GM10248 (cell line): ENCODE results near the gene CLEC20A.

ENCODE experiments used
- CTCF ChIA-PET: fragments of 300-600 bp; sonication (Branson Sonifier 250); formaldehyde crosslinking; extraction: SDS; loops from one replicate; lab custom pipeline; 2021; ENCODE audit warnings: antibody characterized with exemption; lab: Yijun Ruan, JAX
- POLR2A ChIA-PET: fragments of 350-650 bp; sonication (Branson Sonifier 250); formaldehyde crosslinking; extraction: SDS; loops from one replicate; lab custom pipeline; 2020; ENCODE audit warnings: antibody characterized with exemption; lab: Yijun Ruan, JAX
- DNase-seq: peaks from one replicate; pipeline ENCODE4 v3.0.0; 2012; ENCODE audit errors: extremely low spot score
- TF ChIP-seq, protein P1 (sequence below): IDR thresholded peaks from 2 replicates; pipeline ENCODE4 v1.5.1; 2012; ENCODE audit warnings: mild to moderate bottlenecking, low read depth; ENCODE audit errors: extremely low read depth, missing control alignments, control extremely low read depth

Gene CLEC20A

DNA sequence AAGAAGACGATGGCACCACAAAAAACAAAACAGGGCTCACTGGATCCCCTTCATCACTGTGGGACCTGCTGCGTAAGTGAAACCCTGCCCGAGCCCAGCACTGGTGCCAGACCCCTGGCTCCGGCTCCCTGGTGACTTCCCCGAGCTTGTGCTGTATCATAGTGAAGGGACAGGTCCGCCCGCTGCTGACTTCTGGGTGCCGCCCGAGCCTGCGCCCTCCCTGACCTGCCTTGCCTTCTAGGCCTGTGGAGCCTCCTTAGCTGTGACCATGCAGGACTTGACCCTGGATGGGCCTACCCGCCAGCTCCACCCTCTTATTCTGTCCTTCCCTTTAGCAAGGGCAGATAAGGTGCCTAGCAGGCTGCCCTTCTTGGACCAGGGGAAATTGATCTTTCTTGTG lies 24.0 kb upstream of the CLEC20A start:
- ChIA-PET CTCF (interaction anchor here (1.0 to 1.9 kb wide), 3 partner anchors 12 to 232 kb away, joined by 3 to 7 read pairs (median 4); no protein-coding TSS in a partner anchor), POLR2A (no interaction called here)
- DNase-seq = no peak
- TF ChIP-seq, protein P1, sequence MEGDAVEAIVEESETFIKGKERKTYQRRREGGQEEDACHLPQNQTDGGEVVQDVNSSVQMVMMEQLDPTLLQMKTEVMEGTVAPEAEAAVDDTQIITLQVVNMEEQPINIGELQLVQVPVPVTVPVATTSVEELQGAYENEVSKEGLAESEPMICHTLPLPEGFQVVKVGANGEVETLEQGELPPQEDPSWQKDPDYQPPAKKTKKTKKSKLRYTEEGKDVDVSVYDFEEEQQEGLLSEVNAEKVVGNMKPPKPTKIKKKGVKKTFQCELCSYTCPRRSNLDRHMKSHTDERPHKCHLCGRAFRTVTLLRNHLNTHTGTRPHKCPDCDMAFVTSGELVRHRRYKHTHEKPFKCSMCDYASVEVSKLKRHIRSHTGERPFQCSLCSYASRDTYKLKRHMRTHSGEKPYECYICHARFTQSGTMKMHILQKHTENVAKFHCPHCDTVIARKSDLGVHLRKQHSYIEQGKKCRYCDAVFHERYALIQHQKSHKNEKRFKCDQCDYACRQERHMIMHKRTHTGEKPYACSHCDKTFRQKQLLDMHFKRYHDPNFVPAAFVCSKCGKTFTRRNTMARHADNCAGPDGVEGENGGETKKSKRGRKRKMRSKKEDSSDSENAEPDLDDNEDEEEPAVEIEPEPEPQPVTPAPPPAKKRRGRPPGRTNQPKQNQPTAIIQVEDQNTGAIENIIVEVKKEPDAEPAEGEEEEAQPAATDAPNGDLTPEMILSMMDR = no peak

DNA sequence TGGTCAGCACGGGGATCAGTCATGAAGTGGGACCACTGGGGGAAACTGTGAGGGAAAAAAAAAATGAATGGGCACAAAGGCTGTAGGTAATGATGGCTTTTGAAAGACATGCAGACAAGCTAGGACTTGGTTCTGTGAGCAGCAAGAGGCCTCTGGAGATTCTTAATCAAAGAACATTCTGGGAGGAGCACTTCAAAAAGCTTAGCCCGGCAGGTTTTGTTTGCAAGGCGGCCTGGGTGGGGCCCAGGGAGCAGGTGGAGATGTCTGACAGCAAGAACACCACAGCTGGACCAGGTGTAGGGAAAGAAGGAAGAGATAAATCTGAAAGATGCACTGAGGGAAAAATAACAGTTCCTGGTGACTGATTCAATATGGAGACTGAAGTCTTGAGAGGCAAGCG lies 22.1 kb upstream of the CLEC20A start:
- CTCF ChIA-PET = interaction anchor here (1.0 to 1.8 kb wide), 2 partner anchors 10 to 17 kb away, joined by 3 to 4 read pairs; no protein-coding TSS in a partner anchor
- POLR2A ChIA-PET = no interaction called here
- DNase-seq = no peak
- TF ChIP-seq, protein P1 = no peak

DNA sequence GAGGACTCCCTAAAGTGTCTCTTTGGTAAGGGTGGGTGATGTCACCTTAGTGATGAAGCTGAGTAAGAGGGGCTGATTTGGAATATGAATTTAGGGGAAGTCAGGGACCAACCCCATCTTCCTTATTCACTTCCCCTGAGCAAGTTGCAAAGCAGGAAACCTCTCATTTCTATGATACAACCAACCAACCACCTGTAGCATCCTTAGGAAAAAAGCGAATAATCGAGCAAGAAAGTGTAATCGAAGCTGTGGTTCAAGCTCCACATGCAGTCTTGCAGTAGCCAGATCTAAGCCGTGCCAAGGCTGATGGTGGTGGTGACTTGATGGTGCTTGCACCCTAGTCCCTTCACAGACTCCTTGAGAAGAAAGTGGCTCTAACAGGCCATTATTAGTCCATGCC lies 19.3 kb upstream of the CLEC20A start:
- no peak for DNase-seq
- CTCF ChIA-PET = interaction anchor here (1.0 to 1.5 kb wide), 4 partner anchors 11 to 205 kb away, joined by 3 to 7 read pairs (median 4); no protein-coding TSS in a partner anchor
- POLR2A ChIA-PET = no interaction called here
- TF ChIP-seq, protein P1 = no peak

DNA sequence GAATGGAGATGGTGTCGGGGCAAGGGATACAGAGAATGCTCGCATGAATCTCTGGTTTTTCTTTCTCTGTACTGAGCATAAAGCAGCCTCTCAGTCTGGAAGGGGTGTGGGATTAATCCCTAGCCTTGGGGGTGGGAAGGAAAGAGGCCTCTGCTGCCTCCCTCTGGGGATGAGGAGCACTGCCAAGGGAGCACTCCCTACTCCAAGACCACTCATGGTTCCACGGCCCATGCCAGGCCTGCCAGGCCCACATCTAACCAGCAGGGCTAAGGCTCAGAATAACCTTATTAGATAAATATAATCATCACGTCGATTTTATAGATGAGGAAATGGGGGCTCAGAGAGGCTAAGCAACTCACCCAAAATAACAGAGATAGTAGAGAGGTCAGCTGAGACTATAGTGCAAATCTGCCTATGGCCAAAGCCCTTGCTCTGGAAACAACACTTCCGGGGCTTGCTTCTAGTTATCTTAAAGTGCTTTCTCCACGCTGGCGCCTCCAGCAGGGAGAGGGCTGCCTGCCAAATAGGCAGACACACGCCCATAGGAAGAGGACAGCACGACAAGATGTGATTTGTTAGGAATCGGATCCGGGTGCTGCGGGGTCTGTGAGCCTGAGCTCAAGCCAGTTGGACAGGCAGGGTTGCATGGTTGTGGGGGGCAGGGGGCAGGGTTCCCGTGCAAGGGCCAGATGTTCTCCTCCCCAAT lies 16.7 kb upstream of the CLEC20A start:
- DNase-seq = no peak
- POLR2A ChIA-PET = no interaction called here
- TF ChIP-seq, protein P1 = peak; percentile 2
- CTCF ChIA-PET = interaction anchor here (1.3 to 5.3 kb wide), 2 partner anchors 12 to 19 kb away, joined by 3 to 27 read pairs; no protein-coding TSS in a partner anchor

DNA sequence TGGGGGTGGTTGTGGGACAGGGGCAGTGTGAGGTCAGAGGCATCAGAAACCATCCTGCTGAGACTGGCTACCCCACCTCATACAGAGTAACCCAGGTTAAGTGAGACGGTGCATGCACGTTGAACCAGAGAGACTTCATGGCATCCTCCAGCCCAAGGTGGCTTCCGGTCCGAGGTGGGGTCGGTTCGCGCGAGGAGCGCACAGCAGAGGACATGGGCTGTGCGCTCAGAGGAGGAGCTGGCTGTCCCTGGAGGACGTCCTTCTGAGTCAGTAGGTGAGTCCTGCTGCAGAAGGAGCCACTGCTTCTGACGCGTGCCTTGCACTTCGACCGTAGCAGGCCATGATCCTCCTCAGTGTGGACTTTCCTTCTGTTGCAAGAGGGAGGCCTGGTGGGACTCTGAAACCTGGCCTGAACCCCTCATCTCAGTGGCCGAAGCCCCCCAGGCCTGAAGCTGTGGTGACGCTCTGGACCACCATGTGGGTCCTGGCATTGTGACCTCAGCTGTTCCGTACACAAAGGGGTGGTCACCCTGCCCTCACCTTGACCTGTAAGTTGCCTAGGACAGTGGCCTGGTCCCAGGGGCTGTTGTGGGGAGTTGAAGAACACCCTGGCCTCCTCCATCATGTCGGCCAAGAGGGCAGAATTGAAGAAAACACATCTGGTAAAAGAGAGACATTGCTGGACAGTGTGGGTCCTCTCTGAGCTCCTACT lies 16.0 kb upstream of the CLEC20A start, which contains the start of gene TEX35:
Gene TEX35, plus strand, starts transcription at position 544 of the 712 bp plus-strand sequence. Its CDS starts 80 bp downstream, at position 624.
- POLR2A ChIA-PET = no interaction called here
- CTCF ChIA-PET = interaction anchor here (1.3 to 5.3 kb wide), 2 partner anchors 11 to 19 kb away, joined by 3 to 27 read pairs; no protein-coding TSS in a partner anchor
- DNase-seq = no peak
- TF ChIP-seq, protein P1 = no peak

DNA sequence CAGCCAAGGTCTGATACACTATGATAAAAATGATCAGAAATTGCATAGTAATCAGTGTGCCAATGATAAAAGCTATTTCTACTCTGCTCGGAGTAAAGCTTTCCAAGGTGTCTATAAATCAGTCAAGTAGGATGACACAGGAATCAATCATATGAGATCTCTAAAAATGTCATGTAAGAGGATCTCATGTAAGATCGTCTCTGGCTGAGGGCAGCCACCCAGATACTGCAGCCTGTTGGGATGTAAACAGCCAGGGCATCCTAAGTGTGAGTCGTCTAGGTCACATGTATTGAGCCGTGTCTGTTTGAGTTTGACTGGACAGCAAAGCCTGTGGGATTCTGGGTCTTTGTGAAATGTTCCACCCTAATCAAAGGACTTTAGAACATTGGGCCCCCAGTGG lies 13.4 kb upstream of the CLEC20A start:
- no peak for DNase-seq
- CTCF ChIA-PET = interaction anchor here (1.2 to 5.3 kb wide), 2 partner anchors 9 to 35 kb away, joined by 3 to 27 read pairs; no protein-coding TSS in a partner anchor
- TF ChIP-seq, protein P1 = no peak
- POLR2A ChIA-PET = no interaction called here
